ENCODE data around the gene NXPH1. TPM values are rescaled to one million over a fixed set of nuclear protein-coding genes. Genes with fewer than 3 reads are reported as not detected.

The NXPH1 gene
- total and polyA plus RNA-seq, 7 donors: not detected

- Histone ChIP-seq H3K4me1 (no peaks in the 10 kb centered on the region), H3K36me3 (no peaks in the 10 kb centered on the region), H3K9me3 (no peaks in the 10 kb centered on the region), H3K27ac (no peak overlapping the region), H3K27me3 (peaks cover 0 to 4% (median 0%) of the 10 kb centered on the region in 3 donors), H3K4me3 (no peak overlapping the region)
- WGBS, 2 donors: 41 to 44% methylated on average over 10 of the region's 10 CpGs
- DNase-seq: no peak
- TF ChIP-seq EP300 (IDR thresholded peaks at IDR 0.05) (no peak), POLR2AphosphoS5 (IDR thresholded peaks at IDR 0.05) (no peak), POLR2A (IDR thresholded peaks at IDR 0.05) (no peak)
- TF ChIP-seq, protein P1, sequence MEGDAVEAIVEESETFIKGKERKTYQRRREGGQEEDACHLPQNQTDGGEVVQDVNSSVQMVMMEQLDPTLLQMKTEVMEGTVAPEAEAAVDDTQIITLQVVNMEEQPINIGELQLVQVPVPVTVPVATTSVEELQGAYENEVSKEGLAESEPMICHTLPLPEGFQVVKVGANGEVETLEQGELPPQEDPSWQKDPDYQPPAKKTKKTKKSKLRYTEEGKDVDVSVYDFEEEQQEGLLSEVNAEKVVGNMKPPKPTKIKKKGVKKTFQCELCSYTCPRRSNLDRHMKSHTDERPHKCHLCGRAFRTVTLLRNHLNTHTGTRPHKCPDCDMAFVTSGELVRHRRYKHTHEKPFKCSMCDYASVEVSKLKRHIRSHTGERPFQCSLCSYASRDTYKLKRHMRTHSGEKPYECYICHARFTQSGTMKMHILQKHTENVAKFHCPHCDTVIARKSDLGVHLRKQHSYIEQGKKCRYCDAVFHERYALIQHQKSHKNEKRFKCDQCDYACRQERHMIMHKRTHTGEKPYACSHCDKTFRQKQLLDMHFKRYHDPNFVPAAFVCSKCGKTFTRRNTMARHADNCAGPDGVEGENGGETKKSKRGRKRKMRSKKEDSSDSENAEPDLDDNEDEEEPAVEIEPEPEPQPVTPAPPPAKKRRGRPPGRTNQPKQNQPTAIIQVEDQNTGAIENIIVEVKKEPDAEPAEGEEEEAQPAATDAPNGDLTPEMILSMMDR (IDR thresholded peaks at IDR 0.05): no peak
- intact Hi-C loops (cut with DNase I): no loop called here
These were observed 43.7 kb upstream of the NXPH1 start for GRCh38 chr7:8389593-8390261.

- TF ChIP-seq POLR2AphosphoS5 (IDR thresholded peaks at IDR 0.05): no peak
- no peak for TF ChIP-seq POLR2A (IDR thresholded peaks at IDR 0.05)
- TF ChIP-seq, protein P1 (IDR thresholded peaks at IDR 0.05): no peak
- no peak for TF ChIP-seq EP300 (IDR thresholded peaks at IDR 0.05)
- Histone ChIP-seq H3K9me3 (no peaks in the 10 kb centered on the region), H3K27ac (no peak overlapping the region), H3K27me3 (peaks cover 0 to 4% (median 0%) of the 10 kb centered on the region in 3 donors), H3K36me3 (no peaks in the 10 kb centered on the region), H3K4me1 (no peaks in the 10 kb centered on the region), H3K4me3 (no peak overlapping the region)
- no peak for DNase-seq
- 40 to 48% methylated on average over 3 of the region's 3 CpGs for WGBS, 2 donors
- intact Hi-C loops (cut with DNase I): no loop called here
These were observed 43.2 kb upstream of the NXPH1 start for GRCh38 chr7:8390262-8390626.

DNA sequence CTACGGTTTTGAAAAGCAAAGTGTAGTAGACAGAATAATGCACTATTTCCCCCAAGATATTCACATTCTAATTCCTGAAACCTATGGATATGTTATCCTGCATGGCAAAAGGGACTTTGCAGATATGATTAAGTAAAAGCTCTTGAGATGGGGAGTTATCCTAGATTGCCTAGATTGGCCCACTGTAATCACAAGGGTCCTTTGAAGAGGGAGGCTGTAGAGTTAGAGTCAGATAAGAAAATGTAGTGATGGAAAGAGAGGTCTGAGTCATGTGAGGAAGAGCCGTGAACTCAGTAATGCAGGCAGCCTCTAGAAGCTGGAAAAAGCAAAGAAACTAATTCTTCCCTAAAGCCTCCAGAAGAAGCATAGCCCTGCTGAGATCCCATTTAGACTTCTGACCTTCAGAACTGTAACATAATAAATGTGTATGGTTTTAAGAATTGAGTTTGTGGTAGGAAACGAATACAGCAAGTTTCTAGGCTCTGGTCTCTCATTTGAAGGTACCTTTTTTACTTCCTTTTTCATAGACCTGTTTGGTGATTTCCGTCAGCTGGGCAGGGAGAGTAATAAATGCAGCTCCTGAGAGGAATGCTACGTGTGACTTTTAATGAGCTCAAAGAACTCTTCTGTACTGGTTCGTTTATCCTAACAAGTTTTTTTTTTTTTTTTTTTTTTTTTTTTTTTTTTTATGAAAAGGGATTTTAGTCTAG lies 41.9 kb upstream of the NXPH1 start:
- Histone ChIP-seq H3K4me3 (no peak overlapping the region), H3K27me3 (peaks cover 0 to 4% (median 0%) of the 10 kb centered on the region in 3 donors)
- 30 to 31% methylated on average over 6 of the region's 6 CpGs for WGBS, 2 donors

GRCh38 chr7:8396294-8396693 lies 37.1 kb upstream of the NXPH1 start:
- TF ChIP-seq EP300 (IDR thresholded peaks at IDR 0.05) (no peak), POLR2A (IDR thresholded peaks at IDR 0.05) (no peak), POLR2AphosphoS5 (IDR thresholded peaks at IDR 0.05) (no peak)
- TF ChIP-seq, protein P1 (IDR thresholded peaks at IDR 0.05): no peak
- Histone ChIP-seq H3K4me1 (no peaks in the 10 kb centered on the region), H3K4me3 (no peak overlapping the region), H3K27ac (no peak overlapping the region), H3K27me3 (peaks cover 0 to 4% (median 0%) of the 10 kb centered on the region in 3 donors), H3K36me3 (no peaks in the 10 kb centered on the region), H3K9me3 (no peaks in the 10 kb centered on the region)
- 67% methylated on average over 5 of the region's 5 CpGs for WGBS, 2 donors
- intact Hi-C loops (cut with DNase I): no loop called here
- no peak for DNase-seq

More for the DNA sequence above, 41.9 kb upstream of the NXPH1 start:
- H3K27ac ChIP-seq: no peak overlapping the region
- no peak for DNase-seq
- H3K36me3 ChIP-seq: no peaks in the 10 kb centered on the region
- H3K9me3 ChIP-seq: no peaks in the 10 kb centered on the region
- H3K4me1 ChIP-seq: no peaks in the 10 kb centered on the region
- TF ChIP-seq POLR2A (IDR thresholded peaks at IDR 0.05) (no peak), EP300 (IDR thresholded peaks at IDR 0.05) (no peak), POLR2AphosphoS5 (IDR thresholded peaks at IDR 0.05) (no peak)
- TF ChIP-seq, protein P1 (IDR thresholded peaks at IDR 0.05): no peak
- intact Hi-C loops (cut with DNase I): no loop called here

Measured in sigmoid colon (tissue), 7 donors.